HepG2 (cell line): Measurements from ENCODE around the gene ZNF500. TPM values are rescaled to one million over a fixed set of nuclear protein-coding genes. Genes with fewer than 3 reads are reported as not detected.

Experiments
- ATAC-seq: fragments of 200-7000 bp; cut with Tn5 transposase; 3 replicates; pipeline ENCODE4 v1.9.1; 2020; ENCODE audit warnings: mild to moderate bottlenecking, moderate library complexity
- BruUV-seq: library from RNA; stranded (reverse); fragments of 400-500 nt; replicated peaks from 2 replicates; lab custom pipeline; 2021; lab: Mats Ljungman, UMichigan
- CTCF ChIA-PET: fragments of 300-600 bp; formaldehyde crosslinking; extraction: SDS; loops from one replicate; lab custom pipeline; 2021; ENCODE audit warnings: low total read pairs, inconsistent platforms, low intra/inter-chr PET ratio; lab: Yijun Ruan, JAX
- POLR2A ChIA-PET: fragments of 350-600 bp; sonication (Branson Sonifier 250); formaldehyde crosslinking; loops from one replicate; lab custom pipeline; 2020; ENCODE audit warnings: antibody characterized with exemption, inconsistent platforms; lab: Yijun Ruan, JAX
- DNase-seq: peaks from one replicate; pipeline ENCODE4 v3.0.0-alpha.2; 2015; ENCODE audit warnings: low spot score
- FAIRE-seq: peaks from 3 replicates; lab custom pipeline; 2011; peaks lifted over from hg19 to GRCh38; lab: Jason Lieb, UNC
- H2AFZ ChIP-seq: one replicate; pipeline ENCODE4 v1.6.1; 2011; ENCODE audit warnings: low read length, inconsistent platforms
- H3K27ac ChIP-seq: fragments of 300-600 bp; 3 replicates; pipeline ENCODE4 v1.8.0; 2011; ENCODE audit warnings: mixed run types, mild to moderate bottlenecking, mixed read lengths, low read length, inconsistent platforms; ENCODE audit not compliant: insufficient read depth; ENCODE audit errors: extremely low read length
- H3K27me3 ChIP-seq, 2 experiments: fragments of 200-600 bp in 1 of 2; 2 replicates in 1 of 2; 3 replicates in 1 of 2; pipeline versions ENCODE4 v1.6.0 to v1.8.0; 2011; ENCODE audit warnings: low read length in 2 of 2, mild to moderate bottlenecking in 2 of 2, moderate library complexity in 2 of 2, inconsistent platforms in 1 of 2; ENCODE audit not compliant: insufficient read depth in 2 of 2, control insufficient read depth in 1 of 2
- H3K36me3 ChIP-seq, 2 experiments: fragments of 200-600 bp in 1 of 2; replicated peaks in 1 of 2; 2 replicates in 1 of 2; 3 replicates in 1 of 2; pipeline versions ENCODE4 v1.5.1 to v1.8.0; 2011; ENCODE audit warnings: low read length in 2 of 2, inconsistent platforms in 1 of 2; ENCODE audit not compliant: insufficient read depth in 2 of 2, control insufficient read depth in 1 of 2
- H3K4me1 ChIP-seq: 2 replicates; pipeline ENCODE4 v1.5.1; 2012; ENCODE audit warnings: low read length, inconsistent platforms; ENCODE audit not compliant: insufficient read depth
- H3K4me2 ChIP-seq: 2 replicates; pipeline ENCODE4 v1.6.0; 2011; ENCODE audit warnings: low read depth, low read length, inconsistent platforms
- H3K4me3 ChIP-seq, 3 experiments: fragments of 200-600 bp in 1 of 3; sonication (generic), shearing (Covaris generic) in 1 of 3; replicated peaks in 1 of 3; 2 replicates each; pipeline ENCODE4 v1.5.1; 2011 to 2016; ENCODE audit warnings: low read length in 3 of 3, inconsistent platforms in 2 of 3, low read depth in 2 of 3, mild to moderate bottlenecking in 2 of 3, control low read depth in 1 of 3, mixed read lengths in 1 of 3; ENCODE audit not compliant: insufficient read depth in 1 of 3
- H3K79me2 ChIP-seq: one replicate; pipeline ENCODE4 v1.6.1; 2011; ENCODE audit warnings: low read length, inconsistent platforms; ENCODE audit not compliant: insufficient read depth
- H3K9ac ChIP-seq: 2 replicates; pipeline ENCODE4 v1.6.0; 2011; ENCODE audit warnings: mild to moderate bottlenecking, low read depth, low read length, inconsistent platforms; ENCODE audit not compliant: insufficient read depth
- H3K9me3 ChIP-seq: 2 replicates; pipeline ENCODE4 v1.5.1; 2012; ENCODE audit warnings: mild to moderate bottlenecking, low read length
- H4K20me1 ChIP-seq: 2 replicates; pipeline ENCODE4 v1.6.0; 2011; ENCODE audit warnings: inconsistent platforms, mild to moderate bottlenecking, low read length, moderate library complexity; ENCODE audit not compliant: insufficient read depth
- CEBPB ChIP-seq: IDR thresholded peaks from 2 replicates; pipeline ENCODE4 v1.6.1; 2011; ENCODE audit warnings: low read depth, low read length, improper control_type of control experiment, borderline replicate concordance
- FOSL2 ChIP-seq: sonication (generic); formaldehyde crosslinking; IDR thresholded peaks from 2 replicates; pipeline ENCODE4 v1.4.0; 2020; ENCODE audit warnings: missing genetic modification reagents
- NFYC ChIP-seq: IDR thresholded peaks from 2 replicates; pipeline ENCODE4 v1.6.1; 2016; ENCODE audit warnings: missing genetic modification reagents, missing compliant biosample characterization
- XRCC5 ChIP-seq: fragments of 200-400 bp; formaldehyde crosslinking; optimal IDR thresholded peaks from 2 replicates; pipeline ENCODE3; 2017; ENCODE audit warnings: mild to moderate bottlenecking, low read length
- WGBS: methylation state at CpG from one replicate; pipeline ENCODE4 v1.1.6; 2017; ENCODE audit warnings: low lambda C conversion rate; 5-methylcytosine and 5-hydroxymethylcytosine counted together
- in situ Hi-C: cut with HindIII; loops from 2 replicates; pipeline ENCODE4 v1.10.0; 2017; ENCODE audit warnings: low pct_unique_long_range_greater_than_20kb; ENCODE audit not compliant: extremely low pct_ligation_motif_present
- intact Hi-C: fragments of 100-400 bp; cut with micrococcal nuclease; formaldehyde crosslinking; loops from one replicate; pipeline ENCODE4 v1.10.0; 2022; ENCODE audit not compliant: unreplicated experiment
- polyA plus RNA-seq, 8 experiments: library from polyadenylated mRNA; depleted of rRNA in 3 of 8; stranded (reverse) in 7 of 8; unstranded in 1 of 8; fragments of >200 nt; fragmentation: Illumina TruSeq in 4 of 8; extraction: Trizol in 4 of 8; gene quantifications; 2 replicates each; pipeline versions ENCODE4 v1.2.1 to v1.2.3, GENCODE V29; 2011 to 2016; ENCODE audit warnings: low read depth in 4 of 8, missing spikeins in 1 of 8, mixed read lengths in 1 of 8; ENCODE audit not compliant: insufficient read depth in 1 of 8
- total RNA-seq, 5 experiments: library from RNA; depleted of rRNA; stranded (reverse); fragments of >200 nt; fragmentation: Illumina TruSeq; extraction: Trizol; gene quantifications; 2 replicates each; pipeline ENCODE4 v1.2.3, GENCODE V29; 2016; ENCODE audit warnings: low read depth in 1 of 5
- TF ChIP-seq, protein P1 (sequence below): sonication (generic); formaldehyde crosslinking; IDR thresholded peaks from 2 replicates; pipeline ENCODE4 v1.5.0; 2020; ENCODE audit warnings: mild to moderate bottlenecking, missing genetic modification reagents

Gene ZNF500
- total and polyA plus RNA-seq, 2 of the 13 experiments (the other 11 are each of a cell fraction or from before 2014, with no cell fraction given), result 6.1 to 12.2 TPM

DNA sequence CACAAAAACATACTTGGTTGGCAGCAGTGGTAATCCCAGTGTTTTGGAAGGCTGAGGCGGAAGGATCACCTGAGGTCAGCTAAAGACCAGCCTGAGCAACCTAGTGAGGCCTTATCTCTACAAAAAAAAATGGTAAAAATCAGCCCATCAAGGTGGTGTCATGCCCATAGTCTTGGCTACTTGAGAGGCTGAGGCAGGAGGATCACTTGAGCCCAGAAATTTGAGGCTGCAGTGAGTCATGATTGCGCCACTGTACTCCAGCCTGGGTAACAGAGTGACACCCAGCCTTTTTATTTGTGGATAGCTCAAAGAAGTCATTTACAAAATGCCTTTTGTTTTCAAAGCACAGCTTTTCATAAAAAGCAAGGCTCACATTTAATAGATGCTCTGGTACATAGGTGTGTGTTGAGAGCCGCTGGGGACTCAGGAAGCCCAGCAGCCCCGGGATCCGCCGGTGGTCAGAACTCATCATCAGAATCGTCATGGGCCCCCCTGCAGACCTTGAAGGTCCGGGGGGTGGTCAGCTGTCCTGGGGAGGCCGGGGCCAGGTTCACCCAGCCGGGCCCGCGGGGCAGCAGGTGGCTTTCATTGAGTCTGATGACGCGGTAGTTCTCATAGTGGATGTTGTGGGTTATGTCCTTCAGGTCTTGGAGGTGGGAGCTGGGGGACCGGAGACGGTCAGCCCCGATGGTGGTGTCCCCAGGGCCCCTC, 10.5 kb upstream of the ZNF500 start:
- no peaks in the 10 kb centered on the region for H3K36me3 ChIP-seq
- H3K4me2 ChIP-seq, result no peak overlapping the region
- H3K9ac ChIP-seq, result no peak overlapping the region
- TF ChIP-seq XRCC5, result no peak
- TF ChIP-seq, protein P1, sequence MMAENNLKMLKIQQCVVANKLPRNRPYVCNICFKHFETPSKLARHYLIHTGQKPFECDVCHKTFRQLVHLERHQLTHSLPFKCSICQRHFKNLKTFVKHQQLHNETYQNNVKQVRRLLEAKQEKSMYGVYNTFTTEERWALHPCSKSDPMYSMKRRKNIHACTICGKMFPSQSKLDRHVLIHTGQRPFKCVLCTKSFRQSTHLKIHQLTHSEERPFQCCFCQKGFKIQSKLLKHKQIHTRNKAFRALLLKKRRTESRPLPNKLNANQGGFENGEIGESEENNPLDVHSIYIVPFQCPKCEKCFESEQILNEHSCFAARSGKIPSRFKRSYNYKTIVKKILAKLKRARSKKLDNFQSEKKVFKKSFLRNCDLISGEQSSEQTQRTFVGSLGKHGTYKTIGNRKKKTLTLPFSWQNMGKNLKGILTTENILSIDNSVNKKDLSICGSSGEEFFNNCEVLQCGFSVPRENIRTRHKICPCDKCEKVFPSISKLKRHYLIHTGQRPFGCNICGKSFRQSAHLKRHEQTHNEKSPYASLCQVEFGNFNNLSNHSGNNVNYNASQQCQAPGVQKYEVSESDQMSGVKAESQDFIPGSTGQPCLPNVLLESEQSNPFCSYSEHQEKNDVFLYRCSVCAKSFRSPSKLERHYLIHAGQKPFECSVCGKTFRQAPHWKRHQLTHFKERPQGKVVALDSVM (CRISPR knock-in tag), result peak; percentile 90
- TF ChIP-seq FOSL2, result peak; percentile 55
- no peak for TF ChIP-seq NFYC (CRISPR knock-in tag)
- 0 out of 2 replicates have a peak, but pooled peaks have one; percentile 10 for TF ChIP-seq CEBPB
- no peaks in the 10 kb centered on the region; a peak in 1 of 5 replicates for H3K27me3 ChIP-seq
- peaks cover 41% of the 10 kb centered on the region for H3K4me1 ChIP-seq
- no TSS peak for BruUV-seq
- no peak overlapping the region for H3K27ac ChIP-seq
- no peaks in the 10 kb centered on the region for H3K79me2 ChIP-seq
- ATAC-seq, result no peak
- no peak for DNase-seq
- no peak overlapping the region for H2AFZ ChIP-seq
- ChIA-PET POLR2A (no interaction called here), CTCF (no interaction called here)
- FAIRE-seq, result no peak
- H3K4me3 ChIP-seq, result no peak overlapping the region
- no peaks in the 10 kb centered on the region for H3K9me3 ChIP-seq
- intact Hi-C loops, result no loop called here
- H4K20me1 ChIP-seq, result no peaks in the 10 kb centered on the region
- WGBS, result 62% methylated on average over 10 of the region's 17 CpGs
- in situ Hi-C loops, result no loop called here
